Right lobe of liver (tissue), 6 donors: ENCODE results near the gene HOMER3. TPM values are rescaled to one million over a fixed set of nuclear protein-coding genes. Genes with fewer than 3 reads are reported as not detected.

Source experiments
- ATAC-seq, 4 donors: fragments of 200-7000 bp; cut with Tn5 transposase; one replicate each; pipeline ENCODE4 v1.9.1; 2020; ENCODE audit warnings: mild to moderate bottlenecking in 4 of 4, moderate library complexity in 4 of 4
- DNase-seq, 3 donors: peaks; one replicate each; pipeline ENCODE4 v3.0.0-alpha.2; 2020
- H3K27ac ChIP-seq, 3 donors: fragments of 200-600 bp; one replicate each; pipeline ENCODE4 v1.8.0; 2022
- H3K27me3 ChIP-seq, 2 donors: fragments of 200-600 bp; one replicate each; pipeline ENCODE4 v1.8.0; 2022
- H3K36me3 ChIP-seq, 4 donors: fragments of 200-600 bp; sonication (generic) in 1 of 4; one replicate each; pipeline versions ENCODE4 v1.5.1 to v1.8.0; 2017 to 2022; ENCODE audit warnings: control low read depth in 1 of 4
- H3K4me1 ChIP-seq, 4 donors: fragments of 200-600 bp; sonication (generic) in 1 of 4; one replicate each; pipeline versions ENCODE4 v1.5.1 to v1.8.0; 2017 to 2022; ENCODE audit warnings: control low read depth in 1 of 4
- H3K4me3 ChIP-seq, 3 donors: fragments of 200-600 bp; one replicate each; pipeline ENCODE4 v1.8.0; 2022
- H3K9me3 ChIP-seq, 4 donors: fragments of 200-600 bp; sonication (generic) in 1 of 4; one replicate each; pipeline versions ENCODE4 v1.5.1 to v1.8.0; 2017 to 2022; ENCODE audit warnings: control low read depth in 1 of 4
- POLR2A ChIP-seq: fragments of 450-650 bp; IDR thresholded peaks from one replicate; pipeline ENCODE4 v1.6.1; 2017; ENCODE audit warnings: antibody characterized with exemption, mild to moderate bottlenecking
- WGBS: methylation state at CpG from one replicate; pipeline ENCODE4 v1.1.6; 2018; ENCODE audit warnings: low coverage, low lambda C conversion rate; ENCODE audit not compliant: insufficient coverage; ENCODE audit errors: missing lambda C conversion rate; 5-methylcytosine and 5-hydroxymethylcytosine counted together
- intact Hi-C, 2 donors: fragments of 100-400 bp; cut with DNase I; formaldehyde crosslinking; loops; one replicate each; pipeline versions ENCODE4 v1.11.2 to v1.14.1; 2022
- total RNA-seq, 6 experiments: library from RNA; depleted of rRNA in 2 of 6; stranded (reverse); fragments of >200 nt in 2 of 6; fragmentation: NEBNext Ultra II Directional in 3 of 6; extraction: Animal tissue kit (Norgen Biotek cat#: 25700) in 3 of 6; gene quantifications; one replicate each; pipeline versions ENCODE4 v1.1.0 to v1.2.4, GENCODE V29; 2016 to 2023
- TF ChIP-seq, protein P1 (sequence below), 4 donors: fragments of 200-600 bp in 3 of 4; fragments of 450-650 bp in 1 of 4; IDR thresholded peaks; one replicate each; pipeline versions ENCODE4 v1.5.1 to v1.8.0; 2016 to 2022; ENCODE audit warnings: antibody characterized with exemption in 4 of 4, mild to moderate bottlenecking in 2 of 4
- donor health status: DM: no; HTN: yes; CAD: no.
- donor health status: DM: no; HTN: no; CAD: no.
- donor health status: DM: no; HTN: no; CAD: no.
- donor health status: DM: no; HTN: yes; CAD: no.
- donor health status: DM: no; HTN: yes; CAD: no.

The HOMER3 gene
- total RNA-seq, 6 experiments from 2014 or later, result 2.3 to 4.7 (median 3.2) TPM

DNA sequence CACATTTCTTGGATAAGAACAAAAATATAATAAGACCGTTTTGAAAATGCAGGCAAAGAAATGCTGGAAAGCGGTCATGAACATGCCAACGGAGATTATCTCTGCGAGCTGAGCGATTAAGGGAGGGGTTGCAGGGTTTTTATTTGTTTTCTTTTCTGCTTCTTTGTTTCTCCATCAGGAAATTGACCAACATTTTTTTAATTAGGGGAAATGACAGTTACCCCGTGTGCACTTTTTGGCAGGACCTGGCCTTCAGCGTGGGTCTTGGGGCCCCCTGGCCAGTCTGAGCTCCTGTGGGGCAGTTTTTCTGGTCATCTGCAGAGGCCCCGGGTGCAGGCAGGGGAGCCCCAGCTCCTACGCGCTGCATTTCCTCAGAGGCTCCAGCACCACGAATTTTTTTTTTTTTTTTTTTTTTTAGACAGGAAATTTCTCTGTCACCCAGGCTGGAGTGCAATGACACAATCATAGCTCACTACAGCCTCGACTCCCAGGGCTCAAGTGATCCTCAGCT lies 31.3 kb upstream of the HOMER3 start:
- peak; percentile 39 to 60 (median 50) for ATAC-seq

DNA sequence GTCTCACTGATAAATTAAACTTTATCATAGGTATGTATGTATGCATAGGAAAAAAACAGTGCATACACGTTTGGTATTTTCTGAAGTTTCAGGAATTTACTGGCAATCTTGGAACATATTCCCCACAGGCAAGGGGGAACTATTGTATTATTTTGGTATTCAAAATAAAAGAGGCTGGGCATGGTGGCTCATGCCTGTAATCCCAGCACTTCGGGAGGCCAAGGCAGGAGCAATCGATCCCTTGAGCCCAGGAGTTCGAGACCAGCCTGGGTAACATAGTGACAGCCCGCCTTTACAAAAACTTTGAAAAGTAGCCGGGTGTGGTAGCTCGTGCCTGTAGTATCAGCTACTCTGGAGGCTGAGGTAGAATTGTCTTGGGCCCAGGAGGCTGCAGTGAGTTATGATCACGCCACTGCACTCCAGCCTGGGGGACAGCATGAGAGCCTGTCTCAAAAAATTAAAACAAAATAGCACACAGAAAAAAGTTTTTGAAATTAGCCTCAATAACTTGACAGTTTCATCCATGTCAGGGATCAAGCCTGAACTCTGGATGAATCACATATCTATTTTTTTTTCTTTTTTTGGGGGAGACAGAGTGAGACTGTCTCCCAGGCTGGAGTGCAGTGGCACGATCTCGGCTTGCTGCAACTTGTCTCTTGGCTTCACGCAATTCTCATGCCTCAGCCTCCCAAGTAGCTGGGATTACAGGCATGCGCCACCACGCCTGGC lies 29.1 kb upstream of the HOMER3 start:
- no peak overlapping the region for H3K4me3 ChIP-seq
- no peak for TF ChIP-seq POLR2A
- TF ChIP-seq, protein P1, sequence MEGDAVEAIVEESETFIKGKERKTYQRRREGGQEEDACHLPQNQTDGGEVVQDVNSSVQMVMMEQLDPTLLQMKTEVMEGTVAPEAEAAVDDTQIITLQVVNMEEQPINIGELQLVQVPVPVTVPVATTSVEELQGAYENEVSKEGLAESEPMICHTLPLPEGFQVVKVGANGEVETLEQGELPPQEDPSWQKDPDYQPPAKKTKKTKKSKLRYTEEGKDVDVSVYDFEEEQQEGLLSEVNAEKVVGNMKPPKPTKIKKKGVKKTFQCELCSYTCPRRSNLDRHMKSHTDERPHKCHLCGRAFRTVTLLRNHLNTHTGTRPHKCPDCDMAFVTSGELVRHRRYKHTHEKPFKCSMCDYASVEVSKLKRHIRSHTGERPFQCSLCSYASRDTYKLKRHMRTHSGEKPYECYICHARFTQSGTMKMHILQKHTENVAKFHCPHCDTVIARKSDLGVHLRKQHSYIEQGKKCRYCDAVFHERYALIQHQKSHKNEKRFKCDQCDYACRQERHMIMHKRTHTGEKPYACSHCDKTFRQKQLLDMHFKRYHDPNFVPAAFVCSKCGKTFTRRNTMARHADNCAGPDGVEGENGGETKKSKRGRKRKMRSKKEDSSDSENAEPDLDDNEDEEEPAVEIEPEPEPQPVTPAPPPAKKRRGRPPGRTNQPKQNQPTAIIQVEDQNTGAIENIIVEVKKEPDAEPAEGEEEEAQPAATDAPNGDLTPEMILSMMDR (IDR thresholded peaks at IDR 0.05), result no peak
- H3K27me3 ChIP-seq, result no peaks in the 10 kb centered on the region
- no peaks in the 10 kb centered on the region for H3K36me3 ChIP-seq
- H3K9me3 ChIP-seq, result no peaks in the 10 kb centered on the region
- ATAC-seq, result no peak
- WGBS, result 67% methylated on average over 7 of the region's 13 CpGs
- no peak for DNase-seq
- no peak overlapping the region for H3K27ac ChIP-seq
- intact Hi-C loops, result no loop called here
- no peaks in the 10 kb centered on the region for H3K4me1 ChIP-seq

More for the DNA sequence above, 31.3 kb upstream of the HOMER3 start:
- no peak for DNase-seq
- 27% methylated on average over 12 of the region's 12 CpGs for whole genome bisulfite sequencing
- H3K36me3 ChIP-seq, result no peaks in the 10 kb centered on the region
- H3K27me3 ChIP-seq, result no peaks in the 10 kb centered on the region
- no peaks in the 10 kb centered on the region for H3K9me3 ChIP-seq
- H3K4me1 ChIP-seq, result no peaks in the 10 kb centered on the region
- no peak for TF ChIP-seq POLR2A
- intact Hi-C loops, result no loop called here
- peak overlapping the region in 2 of 3 donors; percentile 17 to 55 for H3K27ac ChIP-seq
- no peak overlapping the region for H3K4me3 ChIP-seq

DNA sequence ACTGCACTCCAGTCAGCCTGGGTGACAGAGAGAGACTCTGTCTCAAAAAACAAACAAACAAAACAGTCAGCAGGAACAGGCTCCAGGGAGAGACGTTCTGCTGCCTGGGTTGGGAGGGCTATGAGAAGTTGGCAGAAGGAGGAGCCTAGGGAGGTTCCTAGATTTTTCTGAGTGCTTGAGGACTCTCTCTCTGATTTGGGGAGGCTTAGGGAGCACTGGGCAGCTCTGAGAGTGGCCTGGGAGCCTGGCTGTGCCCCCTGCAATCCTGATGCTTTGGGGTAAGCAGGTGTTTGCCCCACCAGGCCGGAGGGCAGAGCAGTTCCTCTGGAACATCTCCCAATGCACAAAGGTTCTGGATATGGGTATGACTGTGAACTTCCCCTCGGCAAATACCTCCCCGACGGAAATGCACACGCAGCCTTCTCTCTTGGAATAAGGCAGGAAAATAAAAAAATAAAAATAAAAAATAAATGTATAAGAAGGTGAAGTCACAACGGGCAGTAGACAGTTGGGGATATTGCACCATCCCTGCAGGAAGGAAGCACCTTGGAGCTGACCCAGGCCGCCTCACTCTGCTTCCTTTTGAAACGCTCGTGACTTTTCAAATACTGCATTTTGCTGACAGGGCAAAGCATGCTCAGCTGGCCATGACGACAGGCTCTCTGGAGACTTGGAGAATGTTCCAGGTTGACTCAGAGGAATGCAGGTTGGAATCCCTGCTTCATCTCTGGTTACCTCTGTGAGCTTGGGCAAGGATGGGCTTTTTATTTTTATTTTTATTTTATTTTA lies 26.5 kb upstream of the HOMER3 start:
- peak overlapping the region; percentile 43 to 73 (median 67) for H3K27ac ChIP-seq
- WGBS, result 18% methylated on average over 11 of the region's 11 CpGs
- intact Hi-C loops, result no loop called here
- ATAC-seq (peak; percentile 78 to 86 (median 79)), DNase-seq (peak; percentile 77 to 78 (median 77))
- TF ChIP-seq, protein P1 (IDR thresholded peaks at IDR 0.05), result no peak
- no peak for TF ChIP-seq POLR2A
- H3K4me1 ChIP-seq, result no peaks in the 10 kb centered on the region
- no peaks in the 10 kb centered on the region for H3K27me3 ChIP-seq
- no peaks in the 10 kb centered on the region for H3K36me3 ChIP-seq
- no peak overlapping the region for H3K4me3 ChIP-seq
- H3K9me3 ChIP-seq, result no peaks in the 10 kb centered on the region

DNA sequence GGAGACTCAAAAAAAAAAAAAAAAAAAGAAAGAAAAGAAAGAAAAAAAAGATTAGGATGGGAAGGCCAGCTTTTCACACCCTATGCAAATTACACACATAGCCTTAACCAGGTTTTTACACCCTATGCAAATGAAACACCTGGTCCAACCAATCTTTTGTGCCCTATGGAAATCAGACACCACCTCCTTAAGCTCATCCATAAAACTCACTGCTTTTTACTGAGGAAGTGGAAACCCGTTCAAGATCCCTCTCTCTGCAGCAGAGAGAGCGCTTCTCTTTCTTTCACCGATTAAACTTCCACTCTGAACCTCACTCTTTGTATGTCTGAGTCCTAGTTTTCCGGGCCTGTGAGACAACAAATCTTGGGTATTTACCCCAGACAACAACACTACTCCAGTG lies 25.3 kb upstream of the HOMER3 start:
- Histone ChIP-seq H3K27ac (peak overlapping the region in 2 of 3 donors; percentile 43 to 67), H3K27me3 (no peaks in the 10 kb centered on the region), H3K4me3 (no peak overlapping the region), H3K4me1 (no peaks in the 10 kb centered on the region), H3K9me3 (no peaks in the 10 kb centered on the region), H3K36me3 (no peaks in the 10 kb centered on the region)
- intact Hi-C loops, result no loop called here
- 45% methylated on average over 4 of the region's 4 CpGs for WGBS
- no peak for DNase-seq
- TF ChIP-seq POLR2A, result no peak
- TF ChIP-seq, protein P1 (IDR thresholded peaks at IDR 0.05), result no peak
- peak in 1 of 4 donors; percentile 18 for ATAC-seq

DNA sequence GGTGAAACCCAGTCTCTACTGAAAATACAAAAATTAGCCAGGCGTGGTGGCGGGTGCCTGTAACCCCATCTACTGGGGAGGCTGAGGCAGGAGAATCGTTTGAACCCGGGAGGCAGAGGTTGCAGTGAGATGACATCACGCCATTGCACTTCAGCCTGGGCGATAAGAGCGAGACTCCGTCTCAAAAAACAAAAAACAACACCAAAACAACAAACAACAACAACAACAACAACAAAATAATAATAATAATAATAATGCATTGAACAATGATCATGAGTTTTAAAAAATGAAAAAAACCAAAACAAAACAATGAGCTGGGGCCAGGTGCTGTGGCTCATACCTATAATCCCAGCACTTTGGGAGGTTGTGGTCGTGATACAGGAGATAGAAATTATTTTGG lies 23.1 kb upstream of the HOMER3 start:
- intact Hi-C loops, result no loop called here
- no peaks in the 10 kb centered on the region for H3K36me3 ChIP-seq
- H3K27ac ChIP-seq, result no peak overlapping the region
- H3K27me3 ChIP-seq, result no peaks in the 10 kb centered on the region
- 81% methylated on average over 7 of the region's 9 CpGs for WGBS
- TF ChIP-seq POLR2A, result no peak
- TF ChIP-seq, protein P1 (IDR thresholded peaks at IDR 0.05), result no peak
- ATAC-seq (no peak), DNase-seq (no peak)
- H3K4me3 ChIP-seq, result no peak overlapping the region
- no peaks in the 10 kb centered on the region for H3K9me3 ChIP-seq
- H3K4me1 ChIP-seq, result no peaks in the 10 kb centered on the region
